Upper lobe of right lung (tissue), 1 donor: ENCODE data around the gene ROBO2. TPM values are rescaled to one million over a fixed set of nuclear protein-coding genes. Genes with fewer than 3 reads are reported as not detected.

Source experiments
- ATAC-seq: fragments of 200-7000 bp; cut with Tn5 transposase; one replicate; pipeline ENCODE4 v1.9.1; 2020; ENCODE audit warnings: mild to moderate bottlenecking, moderate library complexity
- DNase-seq: peaks from one replicate; pipeline ENCODE4 v3.0.0-alpha.2; 2020
- H3K27ac ChIP-seq: fragments of 200-600 bp; one replicate; pipeline ENCODE4 v1.8.0; 2022
- H3K27me3 ChIP-seq: fragments of 200-600 bp; one replicate; pipeline ENCODE4 v1.8.0; 2022; ENCODE audit warnings: mild to moderate bottlenecking
- H3K36me3 ChIP-seq: fragments of 200-600 bp; one replicate; pipeline ENCODE4 v1.8.0; 2022
- H3K4me1 ChIP-seq: fragments of 200-600 bp; one replicate; pipeline ENCODE4 v1.8.0; 2022
- H3K4me3 ChIP-seq: fragments of 200-600 bp; one replicate; pipeline ENCODE4 v1.8.0; 2022; ENCODE audit warnings: mild to moderate bottlenecking
- H3K9me3 ChIP-seq: fragments of 200-600 bp; one replicate; pipeline ENCODE4 v1.8.0; 2022
- CTCF ChIP-seq: fragments of 200-600 bp; IDR thresholded peaks from one replicate; pipeline ENCODE4 v1.8.0; 2022; ENCODE audit warnings: antibody characterized with exemption
- intact Hi-C: fragments of 100-400 bp; cut with DNase I; formaldehyde crosslinking; loops from one replicate; pipeline ENCODE4 v1.11.0; 2022
- total RNA-seq: library from RNA; stranded (reverse); fragmentation: NEBNext Ultra II Directional; extraction: Animal tissue kit (Norgen Biotek cat#: 25700); gene quantifications from one replicate; pipeline ENCODE4 v1.2.1, GENCODE V29; 2021
- donor health status: DM: no; HTN: yes; CAD: no; lungs with severe emphysema.

The ROBO2 gene
- total RNA-seq, 1 donor from 2014 or later, result 27.1 TPM

- no peak for ATAC-seq
- no peaks in the 10 kb centered on the region for H3K27me3 ChIP-seq
- TF ChIP-seq CTCF, result no peak
These were observed 650.5 kb downstream of the ROBO2 start for GRCh38 chr3:77690284-77690845.

GRCh38 chr3:77693147-77693546 is 653.2 kb downstream of the ROBO2 start:
- Histone ChIP-seq H3K27ac (no peak overlapping the region), H3K27me3 (no peaks in the 10 kb centered on the region), H3K9me3 (no peaks in the 10 kb centered on the region), H3K36me3 (no peaks in the 10 kb centered on the region), H3K4me1 (no peaks in the 10 kb centered on the region), H3K4me3 (no peak overlapping the region)
- no peak for TF ChIP-seq CTCF
- intact Hi-C loops, result no loop called here
- ATAC-seq, result no peak
- no peak for DNase-seq

More at GRCh38 chr3:77690284-77690845, 650.5 kb downstream of the ROBO2 start:
- Histone ChIP-seq H3K36me3 (no peaks in the 10 kb centered on the region), H3K4me3 (no peak overlapping the region), H3K9me3 (no peaks in the 10 kb centered on the region), H3K27ac (no peak overlapping the region), H3K4me1 (no peaks in the 10 kb centered on the region)
- DNase-seq, result no peak
- intact Hi-C loops, result no loop called here

DNA sequence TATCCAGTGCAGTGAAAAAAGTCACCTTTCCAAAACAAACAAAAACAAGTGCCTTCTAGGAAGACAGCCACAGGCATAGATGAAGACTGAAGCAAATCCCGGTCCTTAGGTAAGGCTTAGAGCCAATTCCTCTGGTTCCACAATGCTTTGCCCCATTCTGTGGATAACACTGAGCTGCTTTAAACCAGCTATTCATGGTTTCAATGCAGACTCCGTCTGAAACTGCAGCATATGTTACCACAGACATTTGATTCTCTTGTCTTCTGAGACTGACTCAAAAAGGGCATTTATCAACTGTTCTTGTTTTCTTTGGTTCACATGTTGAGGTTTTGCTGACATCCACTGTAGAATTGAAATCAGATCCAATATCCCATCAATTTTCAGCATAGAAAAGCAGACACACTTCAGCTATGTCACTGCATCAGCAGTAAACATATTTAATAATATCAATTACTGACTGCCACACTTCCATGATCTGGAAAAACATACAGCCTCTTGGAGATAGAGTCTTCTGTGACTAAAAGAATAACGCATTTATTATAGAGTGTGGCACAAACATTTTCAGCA is 659.3 kb downstream of the ROBO2 start:
- intact Hi-C loops, result no loop called here
- H3K4me3 ChIP-seq, result no peak overlapping the region
- no peaks in the 10 kb centered on the region for H3K36me3 ChIP-seq
- DNase-seq (no peak), ATAC-seq (no peak)
- no peaks in the 10 kb centered on the region for H3K27me3 ChIP-seq
- no peak overlapping the region for H3K27ac ChIP-seq
- no peak for TF ChIP-seq CTCF
- H3K4me1 ChIP-seq, result no peaks in the 10 kb centered on the region
- no peaks in the 10 kb centered on the region for H3K9me3 ChIP-seq
